GM18909 (cell line): Measurements from ENCODE around the gene HOXA3.

Source experiments
- ATAC-seq: cut with Tn5 transposase; IDR thresholded peaks from one replicate; pipeline ENCODE4 v1.9.1; 2021; ENCODE audit warnings: mild to moderate bottlenecking; ENCODE audit not compliant: unreplicated experiment, poor library complexity

Gene HOXA3

GRCh38 chr7:27117887-27118491, 34.4 kb downstream of the HOXA3 start:
- no peak for ATAC-seq

GRCh38 chr7:27116962-27117886, 35.2 kb downstream of the HOXA3 start:
- no peak for ATAC-seq

GRCh38 chr7:27116031-27116961, 36.1 kb downstream of the HOXA3 start:
- ATAC-seq: no peak

- ATAC-seq: no peak
These were observed 37.0 kb downstream of the HOXA3 start for GRCh38 chr7:27115221-27116026.

- ATAC-seq: no peak
These were observed 37.5 kb downstream of the HOXA3 start for GRCh38 chr7:27114881-27115220.

- no peak for ATAC-seq
These were observed 38.2 kb downstream of the HOXA3 start for GRCh38 chr7:27113991-27114769.

- ATAC-seq: no peak
These were observed 39.1 kb downstream of the HOXA3 start for GRCh38 chr7:27112955-27113949.

GRCh38 chr7:27112361-27112760, 40.0 kb downstream of the HOXA3 start:
- ATAC-seq: no peak

- no peak for ATAC-seq
These were observed 40.6 kb downstream of the HOXA3 start for GRCh38 chr7:27111751-27112277.

- no peak for ATAC-seq
These were observed 41.2 kb downstream of the HOXA3 start for GRCh38 chr7:27111042-27111750.

- ATAC-seq: no peak
These were observed 42.0 kb downstream of the HOXA3 start for GRCh38 chr7:27110186-27111031.

- ATAC-seq: no peak
These were observed 42.8 kb downstream of the HOXA3 start for GRCh38 chr7:27109466-27110185.

GRCh38 chr7:27108390-27109127, 43.8 kb downstream of the HOXA3 start:
- no peak for ATAC-seq

GRCh38 chr7:27107391-27108381, 44.7 kb downstream of the HOXA3 start:
- no peak for ATAC-seq
